ENCODE data around the gene SCN10A. TPM values are rescaled to one million over a fixed set of nuclear protein-coding genes. Genes with fewer than 3 reads are reported as not detected.

SCN10A gene
- total RNA-seq, 1 experiment from 2014 or later: not detected

DNA sequence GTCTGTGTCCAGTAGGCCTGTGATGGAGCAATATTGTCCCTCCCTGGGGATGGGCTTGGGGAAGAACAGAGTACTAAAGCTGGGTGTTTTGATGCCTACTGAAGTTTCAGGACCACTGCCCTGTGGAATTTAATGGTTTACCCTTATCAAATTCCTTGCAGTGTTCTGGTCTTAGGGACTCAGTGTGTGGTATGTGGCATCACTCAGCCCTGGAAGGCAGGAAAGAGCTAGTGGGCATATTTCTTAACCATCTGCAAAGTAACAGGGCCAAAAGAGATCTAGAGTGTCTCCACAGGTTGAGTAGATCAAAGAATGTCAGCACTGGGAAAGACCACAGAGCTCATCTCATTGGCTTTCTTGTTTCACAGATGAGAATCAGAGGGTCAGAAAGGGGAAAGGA lies 11.8 kb upstream of the SCN10A start:
- Mint-ChIP-seq H3K27ac (ENCODE audit: low read depth, unreplicated experiment) (no peak overlapping the region), H3K36me3 (ENCODE audit: insufficient read depth, unreplicated experiment) (no peaks in the 10 kb centered on the region), H3K4me3 (ENCODE audit: unreplicated experiment) (no peak overlapping the region), H3K4me1 (ENCODE audit: insufficient read depth, unreplicated experiment) (peaks cover 6% of the 10 kb centered on the region), H3K27me3 (ENCODE audit: insufficient read depth, unreplicated experiment) (peaks cover 34% of the 10 kb centered on the region), H3K9me3 (ENCODE audit: unreplicated experiment) (no peaks in the 10 kb centered on the region)
- ChIA-PET CTCF (interaction anchor here (0.5 to 1.6 kb wide), 3 partner anchors 136 to 1188 kb away, joined by 3 to 5 read pairs (median 4); no protein-coding TSS in a partner anchor), POLR2A (no interaction called here)
- no TSS peak for BruUV-seq (replicated peaks)
- TF ChIP-seq, protein P1, sequence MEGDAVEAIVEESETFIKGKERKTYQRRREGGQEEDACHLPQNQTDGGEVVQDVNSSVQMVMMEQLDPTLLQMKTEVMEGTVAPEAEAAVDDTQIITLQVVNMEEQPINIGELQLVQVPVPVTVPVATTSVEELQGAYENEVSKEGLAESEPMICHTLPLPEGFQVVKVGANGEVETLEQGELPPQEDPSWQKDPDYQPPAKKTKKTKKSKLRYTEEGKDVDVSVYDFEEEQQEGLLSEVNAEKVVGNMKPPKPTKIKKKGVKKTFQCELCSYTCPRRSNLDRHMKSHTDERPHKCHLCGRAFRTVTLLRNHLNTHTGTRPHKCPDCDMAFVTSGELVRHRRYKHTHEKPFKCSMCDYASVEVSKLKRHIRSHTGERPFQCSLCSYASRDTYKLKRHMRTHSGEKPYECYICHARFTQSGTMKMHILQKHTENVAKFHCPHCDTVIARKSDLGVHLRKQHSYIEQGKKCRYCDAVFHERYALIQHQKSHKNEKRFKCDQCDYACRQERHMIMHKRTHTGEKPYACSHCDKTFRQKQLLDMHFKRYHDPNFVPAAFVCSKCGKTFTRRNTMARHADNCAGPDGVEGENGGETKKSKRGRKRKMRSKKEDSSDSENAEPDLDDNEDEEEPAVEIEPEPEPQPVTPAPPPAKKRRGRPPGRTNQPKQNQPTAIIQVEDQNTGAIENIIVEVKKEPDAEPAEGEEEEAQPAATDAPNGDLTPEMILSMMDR (IDR thresholded peaks at IDR 0.05; ENCODE audit: unreplicated experiment): no peak
- intact Hi-C loops (cut with micrococcal nuclease): no loop called here
- no peak for DNase-seq (ENCODE audit: unreplicated experiment)

DNA sequence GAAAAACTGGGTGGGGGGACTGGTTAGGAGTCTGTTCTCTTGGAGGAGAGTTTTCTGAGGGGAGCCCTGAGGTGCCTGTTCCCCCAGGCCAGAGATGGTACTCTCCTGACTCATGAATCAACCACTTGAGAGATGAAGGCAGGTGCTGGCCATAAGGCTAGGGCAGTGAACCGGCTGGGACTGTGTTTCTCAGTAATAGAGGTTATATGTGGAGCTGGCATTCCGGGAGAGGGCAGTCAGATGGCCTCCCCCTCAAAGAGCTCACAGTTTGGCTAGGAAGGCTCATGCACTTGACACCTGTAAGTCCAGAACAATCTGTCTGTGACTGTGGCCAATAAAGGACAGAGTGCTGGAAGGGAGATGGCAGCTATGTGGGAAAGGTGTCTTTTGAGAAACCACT lies 10.0 kb upstream of the SCN10A start:
- Mint-ChIP-seq H3K36me3 (ENCODE audit: insufficient read depth, unreplicated experiment) (no peaks in the 10 kb centered on the region), H3K27ac (ENCODE audit: low read depth, unreplicated experiment) (no peak overlapping the region), H3K4me1 (ENCODE audit: insufficient read depth, unreplicated experiment) (peaks cover 6% of the 10 kb centered on the region), H3K4me3 (ENCODE audit: unreplicated experiment) (no peak overlapping the region), H3K27me3 (ENCODE audit: insufficient read depth, unreplicated experiment) (peaks cover 51% of the 10 kb centered on the region), H3K9me3 (ENCODE audit: unreplicated experiment) (no peaks in the 10 kb centered on the region)
- no TSS peak for BruUV-seq (replicated peaks)
- ChIA-PET CTCF (interaction anchor here (0.7 kb wide), 1 partner anchor 18 kb away, joined by 3 read pairs; no protein-coding TSS in a partner anchor), POLR2A (no interaction called here)
- intact Hi-C loops (cut with micrococcal nuclease): no loop called here
- no peak for DNase-seq (ENCODE audit: unreplicated experiment)
- TF ChIP-seq, protein P1 (IDR thresholded peaks at IDR 0.05; ENCODE audit: unreplicated experiment): no peak

DNA sequence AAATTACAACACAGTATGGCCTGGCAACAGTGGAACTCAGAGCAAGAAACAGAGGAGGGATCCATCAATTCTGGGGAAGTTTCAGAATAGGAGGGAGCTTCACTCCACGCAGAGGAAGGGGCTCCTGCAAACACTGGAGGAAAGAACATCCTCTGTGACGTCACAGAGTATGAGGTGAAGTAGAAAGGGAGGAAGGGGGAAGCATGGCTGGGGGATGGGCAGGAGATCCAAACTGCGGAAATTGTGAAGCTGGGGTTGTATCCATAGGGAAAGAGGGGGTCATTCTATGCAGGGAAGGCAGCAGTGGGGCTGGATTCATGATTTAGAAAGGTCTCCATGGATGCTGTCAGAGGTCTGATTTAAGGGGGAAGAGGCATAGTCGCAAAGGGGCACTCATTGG lies 8.3 kb upstream of the SCN10A start:
- ChIA-PET CTCF (no interaction called here), POLR2A (no interaction called here)
- Mint-ChIP-seq H3K27me3 (ENCODE audit: insufficient read depth, unreplicated experiment) (peaks cover 56% of the 10 kb centered on the region), H3K4me1 (ENCODE audit: insufficient read depth, unreplicated experiment) (peaks cover 1% of the 10 kb centered on the region), H3K4me3 (ENCODE audit: unreplicated experiment) (no peak overlapping the region), H3K9me3 (ENCODE audit: unreplicated experiment) (no peaks in the 10 kb centered on the region), H3K36me3 (ENCODE audit: insufficient read depth, unreplicated experiment) (no peaks in the 10 kb centered on the region), H3K27ac (ENCODE audit: low read depth, unreplicated experiment) (no peak overlapping the region)
- TF ChIP-seq, protein P1 (IDR thresholded peaks at IDR 0.05; ENCODE audit: unreplicated experiment): no peak
- BruUV-seq (replicated peaks): no TSS peak
- no peak for DNase-seq (ENCODE audit: unreplicated experiment)
- intact Hi-C loops (cut with micrococcal nuclease): no loop called here

DNA sequence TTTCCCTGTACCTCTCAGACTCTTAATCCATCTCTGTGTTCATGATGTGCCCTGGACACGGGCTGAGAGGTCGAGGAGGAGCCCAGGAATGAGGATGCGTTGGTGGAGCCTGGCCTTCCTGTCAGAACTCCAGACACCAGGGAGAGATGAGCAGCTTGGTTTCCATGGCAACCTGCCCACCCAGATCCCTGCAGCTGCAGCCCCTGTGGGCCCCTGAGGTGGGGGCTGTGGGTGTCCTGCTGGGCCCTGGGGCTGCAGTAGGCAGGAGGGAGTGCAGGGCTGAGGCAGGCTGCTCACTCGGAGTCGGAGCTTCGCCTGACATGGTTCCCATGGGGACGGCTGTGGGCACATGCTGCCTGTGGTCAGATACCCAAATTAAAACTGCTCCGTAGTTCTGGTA lies 7.7 kb upstream of the SCN10A start:
- TF ChIP-seq, protein P1 (IDR thresholded peaks at IDR 0.05; ENCODE audit: unreplicated experiment): no peak
- POLR2A ChIA-PET: no interaction called here
- Mint-ChIP-seq H3K9me3 (ENCODE audit: unreplicated experiment) (no peaks in the 10 kb centered on the region), H3K36me3 (ENCODE audit: insufficient read depth, unreplicated experiment) (no peaks in the 10 kb centered on the region), H3K27ac (ENCODE audit: low read depth, unreplicated experiment) (no peak overlapping the region), H3K4me1 (ENCODE audit: insufficient read depth, unreplicated experiment) (no peaks in the 10 kb centered on the region), H3K27me3 (ENCODE audit: insufficient read depth, unreplicated experiment) (peaks cover 56% of the 10 kb centered on the region), H3K4me3 (ENCODE audit: unreplicated experiment) (no peak overlapping the region)
- no peak for DNase-seq (ENCODE audit: unreplicated experiment)
- CTCF ChIA-PET: no interaction called here
- intact Hi-C loops (cut with micrococcal nuclease): no loop called here
- BruUV-seq (replicated peaks): no TSS peak
